UCSD-AML1 (cell line): ENCODE results near the gene VDAC1.
"Not testable (repeated sequence)": the region's sequence is repeated elsewhere in the genome, so short reads cannot be mapped to it uniquely, and the experiment has no call there.

ENCODE experiments used
- DNase-seq: peaks from one replicate; lab custom pipeline; 2025; ENCODE audit not compliant: unreplicated experiment; lab: John Stamatoyannopoulos, UW

Gene VDAC1

GRCh38 chr5:133995883-133996563, 8.8 kb downstream of the VDAC1 start:
- no peak for DNase-seq

- no peak for DNase-seq
Observed at GRCh38 chr5:133995341-133995740, 9.4 kb downstream of the VDAC1 start.

- no peak for DNase-seq
Observed at GRCh38 chr5:133994990-133995333, 9.8 kb downstream of the VDAC1 start.

DNA sequence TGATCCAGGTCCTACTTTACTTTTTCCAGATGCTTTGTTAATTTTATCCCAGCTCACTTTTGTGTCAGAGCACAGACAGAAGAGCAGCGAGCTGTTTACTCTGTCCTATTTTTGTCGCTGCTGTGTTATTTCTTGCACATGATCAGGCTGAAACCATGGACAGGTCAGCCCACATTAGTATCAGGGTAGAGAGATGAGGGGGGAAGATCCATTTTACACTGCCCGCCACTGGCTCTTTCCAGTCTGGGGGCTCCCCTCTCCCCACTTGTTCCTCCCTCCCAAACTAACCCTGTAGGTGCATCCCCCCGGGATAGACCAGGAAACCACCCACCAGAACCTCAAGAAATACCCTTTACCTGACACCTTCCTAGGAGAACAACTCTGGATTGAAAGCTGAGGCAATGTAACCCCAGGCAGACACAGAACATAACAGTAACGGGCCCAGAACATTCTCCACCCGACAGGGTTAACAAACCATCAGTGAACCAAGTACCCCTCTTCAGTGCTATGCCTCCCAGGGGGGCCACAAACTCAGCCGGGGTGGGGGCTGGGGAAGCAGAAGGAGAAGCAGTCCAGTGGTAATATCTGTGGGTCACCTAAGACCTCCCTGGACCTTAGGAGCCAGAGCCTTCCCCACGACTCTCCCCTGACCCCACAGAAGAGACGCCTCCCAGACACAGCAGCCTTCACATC, 10.3 kb downstream of the VDAC1 start:
- no peak for DNase-seq

GRCh38 chr5:133993185-133993936, 11.4 kb downstream of the VDAC1 start:
- no peak for DNase-seq

- no peak for DNase-seq
Observed at GRCh38 chr5:133992429-133993155, 12.2 kb downstream of the VDAC1 start.

- DNase-seq = no peak
Observed at GRCh38 chr5:133991171-133991910, 13.4 kb downstream of the VDAC1 start.

GRCh38 chr5:133990396-133990795, 14.4 kb downstream of the VDAC1 start:
- DNase-seq = no peak

DNA sequence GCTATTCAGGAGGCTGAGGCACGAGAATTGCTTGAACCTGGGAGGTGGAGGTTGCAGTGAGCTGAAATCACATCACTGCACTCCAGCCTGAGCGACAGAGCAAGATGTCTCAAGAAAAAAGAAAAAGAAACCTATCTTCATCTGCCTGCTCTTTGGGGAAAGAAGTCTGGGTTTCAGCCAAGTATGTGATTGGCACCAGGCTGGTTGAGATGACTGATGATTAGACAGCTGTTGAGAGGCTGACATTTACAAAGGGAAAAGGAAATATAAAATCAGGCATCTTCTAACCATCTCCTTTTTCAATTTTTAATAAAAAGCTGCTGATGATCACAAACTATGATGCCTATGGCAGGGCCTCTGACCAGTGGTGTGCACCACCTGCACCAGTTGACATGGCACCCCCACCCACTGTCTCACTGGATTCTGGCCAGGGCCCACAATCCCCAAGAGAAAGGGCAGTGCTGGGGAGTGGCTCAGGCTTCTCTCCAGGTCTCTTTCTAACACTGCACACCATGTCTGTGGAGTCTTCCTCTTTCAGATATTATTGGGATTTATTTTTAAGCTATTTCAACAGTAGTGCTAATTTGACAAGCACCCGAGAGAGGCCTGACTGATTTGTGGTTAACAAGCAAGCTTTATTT, 19.1 kb downstream of the VDAC1 start:
- no peak for DNase-seq

DNA sequence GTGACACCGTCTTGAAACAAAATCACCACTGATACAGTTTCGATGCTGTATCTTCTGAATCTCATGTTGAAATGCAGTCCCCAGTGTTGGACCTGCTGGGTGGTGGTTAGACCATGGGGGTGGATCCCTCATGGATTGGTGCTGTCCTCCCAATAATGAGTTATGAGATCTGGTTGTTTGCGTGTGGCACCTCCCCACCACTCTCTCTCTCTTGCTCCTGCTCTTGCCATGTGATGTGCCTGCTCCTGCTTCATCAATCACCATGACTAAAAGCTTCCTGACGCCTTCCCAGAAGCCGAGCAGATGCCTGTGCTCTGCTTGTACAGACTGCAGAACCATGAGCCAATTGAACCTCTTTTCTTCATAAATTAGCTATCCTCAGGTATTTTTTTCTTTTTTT, 21.1 kb downstream of the VDAC1 start:
- no peak for DNase-seq

DNA sequence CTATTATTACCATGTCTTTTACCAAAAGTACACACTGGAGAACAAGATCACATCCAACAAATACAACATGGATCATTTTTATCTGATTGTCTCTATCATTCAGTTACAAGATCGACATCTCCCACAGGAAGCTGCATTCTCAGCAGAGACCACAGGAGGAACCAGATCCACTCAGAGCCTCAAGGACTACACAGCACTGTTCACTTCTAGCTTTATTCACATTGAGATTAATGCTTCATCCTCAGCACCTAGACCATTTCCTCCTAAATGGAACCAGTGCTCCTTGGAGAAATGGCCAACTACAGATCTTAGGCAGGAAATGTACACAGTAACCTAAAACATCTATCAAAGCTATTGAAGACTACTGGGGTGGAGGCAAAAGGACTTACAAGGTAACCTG, 23.1 kb downstream of the VDAC1 start:
- DNase-seq = no peak

DNA sequence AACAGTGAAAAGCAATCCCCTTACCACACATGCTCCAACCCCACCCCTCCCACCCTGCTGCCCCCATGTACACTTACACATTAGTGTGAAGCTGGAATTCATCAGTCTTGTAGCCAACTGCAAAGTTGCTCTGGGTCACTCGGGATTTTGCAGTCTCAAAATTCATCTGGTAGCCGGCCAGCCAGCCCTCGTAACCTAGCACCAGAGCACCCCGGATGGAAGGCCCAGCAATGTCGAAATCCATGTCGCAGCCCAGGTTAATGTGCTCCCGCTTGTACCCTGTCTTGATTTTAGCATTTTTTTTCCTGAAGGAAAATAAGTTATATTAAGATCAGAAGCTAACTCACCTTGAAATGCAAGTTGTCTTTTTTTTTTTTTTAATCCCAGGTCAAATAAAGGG, 24.1 kb downstream of the VDAC1 start:
- no peak for DNase-seq

GRCh38 chr5:133978943-133979342, 25.8 kb downstream of the VDAC1 start:
- no peak for DNase-seq

DNA sequence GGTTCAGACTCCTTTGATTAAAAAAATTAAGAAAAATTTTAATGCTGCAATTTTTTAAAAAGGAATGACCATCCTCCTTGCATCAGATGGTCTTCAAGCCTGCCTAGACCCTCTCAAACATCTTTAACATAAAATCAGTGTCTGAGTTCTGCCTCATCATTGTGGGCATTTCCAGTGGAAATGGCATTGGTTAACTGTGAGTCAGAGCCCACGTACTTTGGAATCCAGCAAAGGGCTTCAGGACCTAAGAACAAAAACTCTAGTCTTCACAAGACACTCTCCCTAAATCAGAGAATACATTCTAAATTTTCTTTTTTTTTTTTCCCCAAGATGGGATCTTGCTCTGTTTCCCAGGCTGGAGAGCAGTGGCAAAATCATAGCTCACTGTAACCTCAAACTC, 26.9 kb downstream of the VDAC1 start:
- DNase-seq = no peak

GRCh38 chr5:133977161-133977787, 27.5 kb downstream of the VDAC1 start:
- no peak for DNase-seq

DNA sequence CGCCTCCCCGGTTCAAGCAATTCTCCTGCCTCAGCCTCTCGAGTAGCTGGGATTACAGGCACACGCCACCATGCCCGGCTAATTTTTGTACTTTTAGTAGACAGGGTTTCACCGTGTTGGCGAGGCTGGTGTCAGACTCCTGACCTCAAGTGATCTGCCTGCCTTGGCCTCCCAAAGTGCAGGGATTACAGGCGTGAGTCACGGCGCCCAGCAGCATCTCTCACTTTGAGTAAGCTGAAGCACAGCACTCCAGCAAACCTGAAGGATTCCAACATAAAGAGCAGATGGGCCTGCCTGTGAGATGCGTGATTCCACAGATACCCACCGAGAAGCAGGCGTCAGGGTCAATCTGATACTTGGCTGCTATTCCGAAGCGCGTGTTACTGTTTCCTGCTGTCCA, 29.2 kb downstream of the VDAC1 start:
- DNase-seq = not testable (repeated sequence)

- DNase-seq = no peak
Observed at GRCh38 chr5:133974142-133974541, 30.6 kb downstream of the VDAC1 start.

DNA sequence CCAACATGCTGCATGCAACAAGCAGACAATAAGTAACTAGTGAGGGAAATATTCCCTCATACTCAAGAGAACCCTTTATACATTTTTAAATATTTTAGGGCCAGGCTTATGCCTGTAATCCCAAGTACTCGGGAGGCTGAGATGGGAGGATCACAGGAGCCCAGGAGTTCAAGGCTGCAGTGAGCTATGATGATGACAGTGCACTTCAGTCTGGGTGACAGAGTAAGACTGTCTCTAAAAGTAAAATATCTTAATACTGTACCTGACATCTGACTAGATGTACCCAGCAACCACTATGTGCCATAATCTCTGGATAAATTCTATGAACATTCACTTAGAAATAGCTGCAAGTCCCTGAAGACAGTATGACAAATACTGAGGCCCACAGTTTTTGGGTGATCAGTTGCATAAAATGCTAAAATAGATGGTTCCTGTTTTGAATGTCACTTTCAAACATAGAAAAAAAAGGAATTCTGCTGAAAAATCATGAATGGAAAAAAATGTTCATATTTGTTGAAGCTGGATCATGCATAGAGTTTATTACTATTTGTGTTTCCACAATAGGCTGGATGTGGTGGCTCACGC, 34.4 kb downstream of the VDAC1 start:
- DNase-seq = no peak

GRCh38 chr5:133969654-133970324, 35.0 kb downstream of the VDAC1 start:
- no peak for DNase-seq
